Skeletal muscle satellite cell (primary cell): ENCODE data around the gene NOXO1.
A peak's percentile ranks its signal among the peaks of the same experiment; 100 is the strongest.
"Not testable (repeated sequence)": the region's sequence is repeated elsewhere in the genome, so short reads cannot be mapped to it uniquely, and the experiment has no call there.

Source experiments
- H3K27me3 ChIP-seq: 2 replicates; pipeline ENCODE4 v1.7.0; 2013; ENCODE audit warnings: low read length; ENCODE audit not compliant: control insufficient read depth, insufficient read depth
- H3K36me3 ChIP-seq: 2 replicates; pipeline ENCODE4 v1.7.0; 2013; ENCODE audit warnings: mild to moderate bottlenecking, control low read depth, low read length; ENCODE audit not compliant: insufficient read depth
- H3K4me1 ChIP-seq: 2 replicates; pipeline ENCODE4 v1.7.0; 2013; ENCODE audit warnings: low read length; ENCODE audit not compliant: control insufficient read depth, insufficient read depth
- H3K4me2 ChIP-seq: 2 replicates; pipeline ENCODE4 v1.7.0; 2013; ENCODE audit warnings: mild to moderate bottlenecking, low read length
- H3K4me3 ChIP-seq: 2 replicates; pipeline ENCODE4 v1.7.0; 2013; ENCODE audit warnings: low read length
- H3K9ac ChIP-seq: 2 replicates; pipeline ENCODE4 v1.7.0; 2013; ENCODE audit warnings: mild to moderate bottlenecking, low read depth, low read length, moderate library complexity
- H3K9me3 ChIP-seq: replicated peaks from 2 replicates; pipeline ENCODE4 v1.7.0; 2013; ENCODE audit warnings: mild to moderate bottlenecking, control low read depth, low read length

The NOXO1 gene

DNA sequence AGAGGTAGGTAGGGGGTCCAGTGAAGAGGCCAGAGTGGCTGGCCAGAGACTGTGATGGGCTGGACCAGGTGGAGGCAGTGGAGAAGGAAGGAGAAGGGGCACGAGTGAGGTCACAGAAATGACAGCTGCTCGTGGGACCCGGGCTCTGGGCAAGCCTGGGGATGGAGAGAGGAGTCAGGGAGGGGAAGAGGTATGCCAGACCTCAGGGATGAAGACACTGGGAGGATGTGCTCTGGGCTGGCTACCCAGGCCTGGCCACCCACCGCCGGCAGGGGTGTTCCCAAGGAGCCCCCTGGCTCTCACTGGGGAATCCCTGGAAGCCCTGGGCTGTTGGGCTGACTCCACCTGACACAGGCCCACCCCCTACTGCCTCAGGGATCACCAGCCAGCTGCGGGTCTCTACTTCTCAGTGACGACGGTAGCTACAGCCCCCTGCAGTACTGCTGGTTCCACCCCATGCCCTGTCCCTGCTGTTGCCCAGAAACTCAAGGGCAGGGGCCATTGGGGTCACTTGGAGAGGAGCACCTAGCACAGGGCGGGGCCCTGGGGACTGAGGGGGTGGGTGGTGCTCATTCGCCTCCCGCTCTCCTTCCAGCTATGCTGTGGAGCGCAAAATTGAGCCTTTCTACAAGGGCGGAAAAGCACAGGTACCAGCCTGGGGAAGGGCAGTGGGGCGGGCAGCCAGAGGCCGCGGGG, 7.7 kb downstream of the NOXO1 start:
- H3K36me3 ChIP-seq, result peaks cover 46% of the 10 kb centered on the region
- peak overlapping the region; percentile 37 for H3K4me2 ChIP-seq
- no peak overlapping the region for H3K9ac ChIP-seq
- no peaks in the 10 kb centered on the region for H3K9me3 ChIP-seq
- H3K27me3 ChIP-seq, result no peaks in the 10 kb centered on the region
- no peak overlapping the region for H3K4me3 ChIP-seq
- peaks cover 8% of the 10 kb centered on the region for H3K4me1 ChIP-seq

DNA sequence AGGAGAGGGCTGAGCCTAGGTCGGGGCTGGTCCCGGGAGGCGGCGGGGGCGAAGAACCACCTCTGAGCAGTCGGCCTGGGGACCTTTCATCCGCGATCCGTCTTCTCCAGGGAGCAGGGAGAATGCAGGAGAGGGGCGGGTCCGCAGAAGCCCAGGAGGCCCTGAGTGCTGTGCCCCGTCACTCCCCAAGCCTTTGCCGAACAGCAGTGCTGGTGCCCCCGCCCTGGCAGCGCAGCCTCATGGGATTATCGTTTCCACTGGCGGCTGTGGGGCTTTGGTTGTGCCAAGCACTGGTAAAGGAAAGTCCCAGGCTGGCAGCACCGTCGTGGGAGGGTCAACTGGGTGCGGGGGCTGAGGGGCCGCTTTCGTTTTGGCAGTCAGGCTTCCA, 8.8 kb downstream of the NOXO1 start:
- H3K4me3 ChIP-seq, result peak overlapping the region; percentile 78
- H3K36me3 ChIP-seq, result peaks cover 35% of the 10 kb centered on the region
- H3K27me3 ChIP-seq, result no peaks in the 10 kb centered on the region
- peaks cover 8% of the 10 kb centered on the region for H3K4me1 ChIP-seq
- H3K9me3 ChIP-seq, result no peaks in the 10 kb centered on the region
- H3K9ac ChIP-seq, result peak overlapping the region; percentile 90
- H3K4me2 ChIP-seq, result peak overlapping the region; percentile 90

DNA sequence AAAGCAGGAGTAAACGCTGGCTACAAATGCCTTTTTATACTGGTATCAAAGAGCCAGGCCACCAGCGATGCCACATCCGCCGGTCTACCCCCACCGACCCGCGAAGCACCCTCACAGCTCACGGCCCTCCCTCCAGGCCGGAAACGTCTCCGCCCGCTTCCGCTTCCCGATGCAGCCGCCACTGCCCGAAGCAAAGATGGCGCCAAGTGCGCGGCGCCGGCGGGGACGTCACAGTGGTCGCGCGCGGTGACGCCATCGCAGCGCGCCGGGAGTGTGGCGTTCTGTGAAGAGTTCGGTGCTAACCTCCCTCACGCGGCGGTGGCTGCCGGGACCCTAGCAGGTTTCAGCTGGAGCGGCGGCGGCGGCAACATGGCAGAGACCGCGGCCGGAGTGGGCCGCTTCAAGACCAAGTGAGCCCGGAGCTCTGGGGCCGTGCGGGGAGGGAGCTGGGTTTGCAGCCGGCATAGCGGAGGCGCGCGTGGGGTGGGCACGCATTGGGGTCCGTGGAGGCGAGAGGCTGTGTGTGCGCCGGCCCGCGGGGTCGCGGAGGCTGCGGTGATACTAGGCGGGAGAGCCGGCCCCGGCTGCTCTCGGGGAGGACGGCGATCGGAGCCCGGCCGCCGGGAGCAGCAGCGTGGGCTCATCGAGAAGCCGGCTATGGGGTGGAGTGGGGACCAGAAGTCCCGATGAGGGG, 9.3 kb downstream of the NOXO1 start, which contains the start of gene TBL3:
TSS of gene TBL3 (plus strand) at position 258 of the 694 bp plus-strand sequence. CDS start at position 370, 112 bp downstream.
- Histone ChIP-seq H3K4me3 (peak within 1 kb of the TSS; percentile 78), H3K4me1 (peaks cover 8% of the 10 kb centered on the region), H3K27me3 (no peaks in the 10 kb centered on the region), H3K36me3 (peaks cover 30% of the 10 kb centered on the region), H3K9ac (peak within 1 kb of the TSS; percentile 90), H3K4me2 (peak within 1 kb of the TSS; percentile 90), H3K9me3 (no peaks in the 10 kb centered on the region)

DNA sequence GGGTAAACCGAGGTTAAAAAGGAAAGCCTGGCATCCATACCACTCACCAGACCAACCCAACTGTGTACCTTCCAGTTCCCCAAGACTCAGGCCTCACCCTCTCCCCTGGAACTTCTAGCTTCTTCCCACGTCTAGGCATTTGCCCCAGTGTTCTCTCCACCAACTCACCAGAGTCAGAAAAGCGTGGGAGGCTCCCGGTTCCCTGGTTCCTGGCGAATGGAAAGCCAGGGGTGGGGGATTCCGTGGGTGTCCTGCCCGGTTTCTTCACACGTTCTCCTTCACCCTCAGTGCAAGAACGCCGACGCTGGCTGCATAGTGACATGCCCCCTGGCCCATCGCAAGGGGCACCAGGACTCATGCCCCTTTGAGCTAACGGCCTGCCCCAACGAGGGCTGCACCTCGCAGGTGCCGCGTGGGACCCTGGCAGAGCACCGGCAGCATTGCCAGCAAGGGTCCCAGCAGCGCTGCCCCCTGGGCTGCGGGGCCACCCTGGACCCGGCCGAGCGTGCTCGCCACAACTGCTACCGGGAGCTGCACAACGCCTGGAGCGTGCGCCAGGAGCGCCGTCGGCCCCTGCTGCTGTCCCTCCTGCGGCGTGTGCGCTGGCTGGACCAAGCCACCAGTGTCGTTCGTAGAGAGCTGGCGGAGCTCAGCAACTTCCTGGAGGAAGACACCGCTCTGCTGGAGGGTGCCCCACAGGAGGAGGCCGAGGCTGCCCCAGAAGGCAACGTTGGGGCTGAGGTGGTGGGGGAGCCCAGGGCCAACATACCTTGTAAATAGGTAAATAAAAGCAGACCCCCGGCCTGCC, 12.9 kb downstream of the NOXO1 start:
- H3K9ac ChIP-seq, result no peak overlapping the region
- H3K36me3 ChIP-seq, result peaks cover 15% of the 10 kb centered on the region
- H3K4me1 ChIP-seq, result peaks cover 15% of the 10 kb centered on the region
- no peaks in the 10 kb centered on the region for H3K27me3 ChIP-seq
- no peaks in the 10 kb centered on the region for H3K9me3 ChIP-seq
- no peak overlapping the region for H3K4me3 ChIP-seq
- H3K4me2 ChIP-seq, result no peak overlapping the region

DNA sequence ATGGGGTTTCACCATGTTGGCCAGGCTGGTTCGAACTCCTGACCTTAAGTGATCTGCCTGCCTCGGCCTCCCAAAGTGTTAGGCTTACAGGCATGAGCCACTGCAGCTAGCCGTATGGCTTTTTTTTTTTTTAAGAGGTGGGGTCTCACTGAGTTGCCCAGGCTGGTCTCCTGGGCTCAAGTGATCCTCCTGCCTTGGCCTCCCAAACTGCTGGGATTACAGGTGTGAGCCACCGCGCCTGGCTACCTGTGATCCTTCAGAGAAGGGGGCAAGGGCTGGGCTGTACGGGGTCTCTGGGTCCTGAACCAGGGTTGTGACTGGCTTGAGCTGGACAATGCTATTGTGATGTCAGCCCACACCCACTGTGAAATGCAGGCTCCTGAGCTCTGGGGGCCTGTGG, 14.8 kb downstream of the NOXO1 start, which contains the start of gene RNF151:
TSS of gene RNF151 (plus strand) at position 397 of the 400 bp plus-strand sequence. CDS start 26 bp downstream, outside the sequence.
- Histone ChIP-seq H3K4me1 (peaks cover 18% of the 10 kb centered on the region), H3K4me2 (peak within 1 kb of the TSS; percentile 99), H3K27me3 (no peaks in the 10 kb centered on the region), H3K9ac (peak within 1 kb of the TSS; percentile 97), H3K36me3 (peaks cover 29% of the 10 kb centered on the region), H3K4me3 (peak within 1 kb of the TSS; percentile 82), H3K9me3 (no peaks in the 10 kb centered on the region)

DNA sequence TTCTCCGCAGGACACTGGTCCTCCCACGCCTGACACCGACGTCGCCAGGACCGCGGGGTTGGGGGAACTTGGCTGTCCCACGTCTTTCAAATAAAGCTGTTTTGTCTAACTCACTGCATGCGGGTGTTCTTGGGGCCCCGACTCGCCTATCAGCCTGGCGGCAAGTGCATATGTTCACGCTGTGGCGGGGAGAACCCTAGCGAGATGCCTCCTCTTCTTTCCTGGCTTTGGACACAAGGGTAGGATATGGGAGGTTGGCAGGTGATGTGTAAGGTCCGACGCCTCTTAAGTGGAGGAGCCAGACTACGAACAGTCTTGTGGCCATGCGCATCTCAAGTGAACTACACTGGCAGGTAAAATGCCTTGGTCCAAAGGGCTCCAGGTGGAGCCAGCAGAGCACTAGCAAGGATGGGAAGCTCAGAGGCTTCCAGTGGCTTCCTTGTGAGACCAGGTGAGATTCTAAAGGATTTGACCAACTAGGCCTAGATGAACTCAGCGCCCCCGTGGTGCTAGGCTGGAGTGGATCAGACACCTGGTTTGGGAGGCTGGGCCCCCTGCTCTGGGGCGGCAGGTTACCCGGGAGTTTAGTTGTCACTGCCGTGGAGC, 15.8 kb downstream of the NOXO1 start:
- Histone ChIP-seq H3K36me3 (peaks cover 35% of the 10 kb centered on the region), H3K4me2 (peak overlapping the region; percentile 99), H3K4me3 (peak overlapping the region; percentile 82), H3K27me3 (no peaks in the 10 kb centered on the region), H3K9me3 (no peaks in the 10 kb centered on the region), H3K4me1 (peaks cover 21% of the 10 kb centered on the region), H3K9ac (peak overlapping the region; percentile 97)

DNA sequence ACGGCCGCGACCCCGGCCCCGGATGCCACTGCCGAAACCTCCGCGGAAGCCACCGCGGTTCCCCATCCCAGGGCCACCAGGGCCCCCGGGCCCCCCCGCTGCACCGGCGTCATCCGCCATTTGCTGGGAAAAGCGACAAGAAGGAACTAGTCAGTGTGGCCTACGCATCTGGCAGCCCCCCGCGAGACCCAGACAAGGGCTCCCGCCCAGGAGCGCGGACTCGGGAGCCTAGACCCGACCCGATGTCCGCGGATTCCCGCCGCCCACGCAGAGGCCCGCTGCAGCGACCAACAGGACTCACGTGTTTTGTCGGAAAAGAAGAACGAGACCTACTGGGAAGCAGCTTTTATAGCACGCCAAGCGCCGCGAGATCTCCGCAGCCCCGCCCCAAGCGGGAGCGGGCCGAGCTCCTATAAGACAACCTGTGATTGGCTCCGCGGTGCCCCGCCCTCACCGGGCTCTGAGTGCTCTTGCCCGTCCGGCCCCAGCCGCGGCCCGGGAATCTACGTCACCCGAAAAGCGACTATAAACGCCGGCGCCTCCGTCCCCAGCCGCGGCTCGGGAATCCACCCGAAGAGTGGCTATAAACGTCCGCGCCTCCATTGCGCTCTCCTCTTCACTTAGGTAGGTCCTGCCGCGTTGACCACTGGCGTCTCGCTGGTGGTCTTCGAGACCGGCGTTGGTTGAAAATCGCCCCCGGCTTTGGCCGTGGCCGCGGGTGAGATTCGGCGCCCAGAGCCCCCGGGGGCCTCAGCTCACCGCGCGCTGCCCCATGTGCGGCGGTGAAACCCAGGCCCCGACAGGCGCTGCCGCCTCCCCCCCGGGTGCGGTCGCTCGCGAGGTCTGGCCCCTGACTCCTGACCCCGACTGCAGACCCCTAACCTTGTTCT, 16.5 kb downstream of the NOXO1 start, which contains the start of gene RPS2:
TSS of gene RPS2 (minus strand) at position 321 of the 890 bp plus-strand sequence. CDS start at position 120, 201 bp downstream.
- peaks cover 26% of the 10 kb centered on the region for H3K4me1 ChIP-seq
- H3K4me2 ChIP-seq, result peak within 1 kb of the TSS; percentile 99
- no peaks in the 10 kb centered on the region for H3K9me3 ChIP-seq
- peak within 1 kb of the TSS; percentile 97 for H3K9ac ChIP-seq
- no peaks in the 10 kb centered on the region for H3K27me3 ChIP-seq
- H3K4me3 ChIP-seq, result peak within 1 kb of the TSS; percentile 82
- H3K36me3 ChIP-seq, result peaks cover 35% of the 10 kb centered on the region

DNA sequence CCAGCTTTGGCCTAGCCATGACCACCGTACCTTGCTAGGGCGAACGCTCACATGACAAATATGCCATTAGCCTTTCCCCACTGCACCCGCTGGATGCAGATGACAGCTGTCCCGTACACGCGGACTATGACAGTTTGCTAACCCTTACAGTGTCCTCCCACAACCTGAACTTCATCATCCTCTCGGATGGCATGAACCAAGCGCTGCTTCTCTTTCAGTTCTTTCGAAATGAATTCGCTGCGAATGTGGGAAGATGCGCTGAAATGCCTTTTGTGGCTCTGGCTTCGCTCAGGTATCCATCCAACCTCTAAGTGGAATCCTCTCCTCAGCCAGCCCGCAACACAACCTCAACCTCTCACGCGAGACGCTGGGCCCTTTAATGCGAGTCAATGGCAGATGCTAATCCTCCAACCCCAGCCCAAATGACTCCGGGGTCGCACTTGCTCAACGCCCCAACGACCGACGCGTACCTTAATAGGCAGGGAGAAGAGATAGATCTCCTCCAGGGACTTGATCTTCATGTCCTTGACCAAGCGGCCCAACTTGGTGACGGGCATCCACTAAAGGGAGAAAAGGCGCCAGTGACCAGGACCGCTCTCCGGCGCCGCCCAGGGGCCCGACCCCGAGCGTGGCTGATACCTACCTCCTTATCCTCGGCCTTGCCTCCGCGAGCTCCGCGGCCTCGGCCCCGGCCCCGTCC, 17.3 kb downstream of the NOXO1 start:
- Histone ChIP-seq H3K4me3 (peak overlapping the region; percentile 82), H3K4me1 (peaks cover 29% of the 10 kb centered on the region), H3K9me3 (no peaks in the 10 kb centered on the region), H3K9ac (peak overlapping the region; percentile 97), H3K36me3 (peaks cover 35% of the 10 kb centered on the region), H3K27me3 (no peaks in the 10 kb centered on the region), H3K4me2 (peak overlapping the region; percentile 87)

DNA sequence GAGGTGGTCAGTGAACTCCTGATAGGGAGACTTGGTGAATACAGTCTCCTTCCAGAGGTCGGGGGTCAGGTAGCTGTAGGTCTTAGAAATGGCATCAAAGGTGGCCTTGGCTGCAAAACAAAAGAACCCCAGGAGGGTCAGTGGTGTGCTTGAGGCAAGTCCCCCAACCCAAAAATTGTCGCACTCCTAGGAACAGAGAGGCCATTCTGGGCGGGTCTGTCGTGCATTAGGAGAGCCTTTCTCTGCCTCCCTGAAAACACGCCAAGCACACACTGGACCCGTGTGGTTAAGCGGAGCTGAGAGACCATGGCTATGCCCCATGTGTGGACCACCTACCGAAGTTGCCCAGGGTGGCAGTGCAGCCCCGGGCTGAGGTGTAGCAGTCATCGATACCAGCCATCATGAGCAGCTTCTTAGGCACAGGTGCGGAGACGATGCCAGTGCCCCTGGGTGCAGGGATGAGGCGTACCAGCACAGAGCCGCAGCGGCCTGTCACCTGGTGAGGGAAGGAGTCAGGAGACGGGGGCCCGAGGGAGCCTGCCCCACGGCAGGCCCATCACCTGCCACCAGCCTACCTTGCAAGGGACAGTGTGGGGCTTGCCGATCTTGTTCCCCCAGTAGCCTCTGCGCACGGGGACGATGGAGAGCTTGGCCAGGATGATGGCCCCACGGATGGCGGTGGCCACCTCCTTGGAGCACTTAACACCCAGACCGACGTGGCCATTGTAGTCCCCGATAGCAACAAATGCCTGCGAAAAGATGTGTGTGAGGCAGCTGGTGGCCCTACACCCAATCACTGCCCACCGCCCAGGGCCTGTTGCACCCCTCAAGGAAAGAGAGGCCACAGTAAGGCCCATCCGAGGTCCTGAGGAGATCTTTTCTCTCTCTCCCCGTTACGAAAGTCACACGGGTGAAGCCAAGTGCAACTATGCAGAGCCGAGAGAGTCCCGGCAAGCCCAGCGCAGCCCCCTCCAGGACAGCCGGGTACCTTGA, 18.8 kb downstream of the NOXO1 start:
- H3K4me3 ChIP-seq, result peak overlapping the region; percentile 82
- peaks cover 30% of the 10 kb centered on the region for H3K4me1 ChIP-seq
- not testable (repeated sequence) for H3K9me3 ChIP-seq, H3K27me3 ChIP-seq
- peak overlapping the region; percentile 97 for H3K9ac ChIP-seq
- H3K4me2 ChIP-seq, result peak overlapping the region; percentile 87
- H3K36me3 ChIP-seq, result peaks cover 35% of the 10 kb centered on the region
